Measurements from ENCODE around the gene RORC.

GRCh38 chr1:151868486-151868885 is 36.9 kb upstream of the RORC start:
- no peak for TF ChIP-seq POLR2A (IDR thresholded peaks at IDR 0.05)
- TF ChIP-seq CTCF (IDR thresholded peaks at IDR 0.05): no peak
- TF ChIP-seq POLR2AphosphoS5 (IDR thresholded peaks at IDR 0.05): no peak

Data from breast epithelium (tissue), 3 donors.